CD14-positive monocyte (primary cell): ENCODE results near the gene TRPV2. TPM values are rescaled to one million over a fixed set of nuclear protein-coding genes. Genes with fewer than 3 reads are reported as not detected.

Experiments
- DNase-seq, 3 donors: peaks; one replicate each; pipeline ENCODE4 v3.0.0-alpha.2; 2011 to 2022
- H2AFZ ChIP-seq: 2 replicates; pipeline ENCODE4 v1.6.0; 2012; ENCODE audit warnings: mild to moderate bottlenecking, low read depth, low read length, inconsistent platforms; ENCODE audit not compliant: insufficient read depth, poor library complexity, severe bottlenecking
- H3K27ac ChIP-seq, 2 donors: 1 replicate in 1 of 2; 2 replicates in 1 of 2; pipeline ENCODE4 v1.5.1; 2012 to 2013; ENCODE audit warnings: low read length in 2 of 2, control low read depth in 1 of 2, inconsistent platforms in 1 of 2, low read depth in 1 of 2, mild to moderate bottlenecking in 1 of 2
- H3K27me3 ChIP-seq, 2 donors: one replicate each; pipeline versions ENCODE4 v1.6.0 to v1.6.1; 2011 to 2013; ENCODE audit warnings: low read length in 2 of 2; ENCODE audit not compliant: control insufficient read depth in 2 of 2, insufficient read depth in 2 of 2
- H3K36me3 ChIP-seq, 2 donors: replicated peaks in 1 of 2; 1 replicate in 1 of 2; 2 replicates in 1 of 2; pipeline versions ENCODE4 v1.5.1 to v1.6.1; 2012 to 2013; ENCODE audit warnings: low read length in 2 of 2, control low read depth in 1 of 2, inconsistent platforms in 1 of 2, mild to moderate bottlenecking in 1 of 2; ENCODE audit not compliant: insufficient read depth in 2 of 2, control insufficient read depth in 1 of 2
- H3K4me1 ChIP-seq, 2 donors: 1 replicate in 1 of 2; 2 replicates in 1 of 2; pipeline versions ENCODE4 v1.5.1 to v1.6.1; 2012 to 2013; ENCODE audit warnings: low read length in 2 of 2, control low read depth in 1 of 2, inconsistent platforms in 1 of 2, mild to moderate bottlenecking in 1 of 2, moderate library complexity in 1 of 2; ENCODE audit not compliant: insufficient read depth in 2 of 2, control insufficient read depth in 1 of 2
- H3K4me2 ChIP-seq: replicated peaks from 2 replicates; pipeline ENCODE3; 2012; ENCODE audit warnings: low read length, moderate library complexity, mild to moderate bottlenecking; ENCODE audit not compliant: poor library complexity, severe bottlenecking; ENCODE audit errors: extremely low read depth
- H3K4me3 ChIP-seq, 3 experiments: fragments of 200-600 bp in 1 of 3; sonication (generic) in 1 of 3; replicated peaks in 1 of 3; 1 replicate in 2 of 3; 2 replicates in 1 of 3; pipeline ENCODE4 v1.5.1; 2011 to 2013; ENCODE audit warnings: low read length in 3 of 3, mild to moderate bottlenecking in 3 of 3, control low read depth in 2 of 3, low read depth in 2 of 3, inconsistent platforms in 1 of 3, moderate library complexity in 1 of 3
- H3K79me2 ChIP-seq: 2 replicates; pipeline ENCODE4 v1.6.0; 2012; ENCODE audit warnings: mild to moderate bottlenecking, control low read depth, inconsistent platforms, low read length, moderate library complexity; ENCODE audit not compliant: insufficient read depth
- H3K9ac ChIP-seq: 2 replicates; pipeline ENCODE4 v1.6.0; 2017; ENCODE audit warnings: low read length, mild to moderate bottlenecking; ENCODE audit not compliant: insufficient read depth, poor library complexity, severe bottlenecking
- H3K9me3 ChIP-seq, 2 donors: replicated peaks in 1 of 2; 1 replicate in 1 of 2; 2 replicates in 1 of 2; pipeline versions ENCODE4 v1.5.1 to v1.6.1; 2012 to 2013; ENCODE audit warnings: low read length in 2 of 2, control low read depth in 1 of 2; ENCODE audit not compliant: control insufficient read depth in 1 of 2, insufficient read depth in 1 of 2
- H4K20me1 ChIP-seq: 2 replicates; pipeline ENCODE4 v1.6.0; 2012; ENCODE audit warnings: mild to moderate bottlenecking, low read length, control low read depth, moderate library complexity; ENCODE audit not compliant: insufficient read depth
- H3K27ac Mint-ChIP-seq, 7 donors: one replicate each; pipeline ENCODE4 v1.8.0; 2020; ENCODE audit warnings: mild to moderate bottlenecking in 7 of 7, mixed read lengths in 7 of 7, moderate library complexity in 6 of 7, inconsistent platforms in 2 of 7
- H3K27me3 Mint-ChIP-seq, 3 donors: one replicate each; pipeline ENCODE4 v1.8.0; 2021 to 2022; ENCODE audit warnings: low read depth in 3 of 3, mild to moderate bottlenecking in 3 of 3, mixed read lengths in 3 of 3, moderate library complexity in 3 of 3, inconsistent platforms in 1 of 3
- H3K36me3 Mint-ChIP-seq, 2 donors: one replicate each; pipeline ENCODE4 v1.8.0; 2020; ENCODE audit warnings: mixed read lengths in 2 of 2, inconsistent platforms in 1 of 2, mild to moderate bottlenecking in 1 of 2
- H3K4me1 Mint-ChIP-seq: one replicate; pipeline ENCODE4 v1.8.0; 2020; ENCODE audit warnings: mild to moderate bottlenecking, mixed read lengths
- H3K4me3 Mint-ChIP-seq, 2 donors: one replicate each; pipeline ENCODE4 v1.8.0; 2020; ENCODE audit warnings: mild to moderate bottlenecking in 2 of 2, mixed read lengths in 2 of 2, moderate library complexity in 1 of 2
- H3K9me3 Mint-ChIP-seq, 7 donors: one replicate each; pipeline ENCODE4 v1.8.0; 2020 to 2022; ENCODE audit warnings: mixed read lengths in 7 of 7, mild to moderate bottlenecking in 6 of 7, moderate library complexity in 6 of 7, inconsistent platforms in 2 of 7
- WGBS: methylation state at CpG from one replicate; pipeline ENCODE4 v1.1.5; 2013; ENCODE audit warnings: missing lambda C conversion rate; ENCODE audit not compliant: insufficient coverage; 5-methylcytosine and 5-hydroxymethylcytosine counted together
- intact Hi-C, 2 donors: fragments of 100-400 bp; cut with micrococcal nuclease; formaldehyde crosslinking; loops; one replicate each; pipeline versions ENCODE4 v1.15.0 to v1.15.1; 2023
- polyA plus RNA-seq, 3 donors: library from polyadenylated mRNA; depleted of rRNA in 1 of 3; unstranded in 2 of 3; stranded (reverse) in 1 of 3; fragments of 300-500 nt in 2 of 3; fragments of >200 nt in 1 of 3; fragmentation: Illumina TruSeq in 2 of 3; gene quantifications; 1 replicate in 2 of 3; 2 replicates in 1 of 3; pipeline ENCODE4 v1.2.3, GENCODE V29; 2012 to 2021
- TF ChIP-seq, protein P1 (sequence below): fragments of 200-600 bp; IDR thresholded peaks from one replicate; pipeline ENCODE4 v1.8.0; 2022; ENCODE audit warnings: antibody characterized with exemption, mild to moderate bottlenecking

TRPV2 gene
- polyA plus RNA-seq, 3 donors: 51.4 to 66.3 (median 58.2) TPM

DNA sequence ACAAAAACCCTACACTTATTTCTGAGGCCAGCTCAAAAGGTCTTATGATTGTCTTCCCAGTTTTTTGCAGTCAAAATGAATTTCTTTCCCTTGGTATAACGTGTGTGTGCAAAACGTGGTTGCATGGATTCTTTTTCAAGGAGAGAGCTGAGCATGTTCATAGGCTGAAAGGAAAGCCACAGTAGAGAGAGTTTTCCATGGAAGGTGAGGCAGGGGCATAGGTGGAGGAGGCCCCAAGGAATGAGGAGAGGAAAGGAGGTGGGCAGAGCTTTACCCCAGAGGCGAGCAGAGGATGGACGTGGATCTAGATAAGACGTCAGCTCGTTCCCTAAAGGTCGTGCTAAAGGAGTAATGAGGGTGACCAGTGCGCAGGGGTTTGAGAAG lies 22.8 kb downstream of the TRPV2 start:
- peak overlapping the region; percentile 82 for H3K9ac ChIP-seq
- intact Hi-C loops: loop anchor here in 1 of 2 donors (2.0 kb wide), 1 partner anchor 57 kb away; the partner anchor contains the start of gene UBB
- H4K20me1 ChIP-seq: peaks cover 21% of the 10 kb centered on the region
- H3K4me1 ChIP-seq: peaks cover 40 to 48% of the 10 kb centered on the region in 2 donors
- WGBS: 17% methylated on average over 8 of the region's 8 CpGs
- Mint-ChIP-seq H3K4me1 (peaks cover 49% of the 10 kb centered on the region), H3K9me3 (peaks cover 0 to 1% (median 0%) of the 10 kb centered on the region in 7 donors), H3K36me3 (peaks cover 33% of the 10 kb centered on the region in 2 donors), H3K27me3 (no peaks in the 10 kb centered on the region), H3K27ac (peak overlapping the region; percentile 92 to 98 (median 96)), H3K4me3 (peak overlapping the region; percentile 95 to 96)
- H3K9me3 ChIP-seq: no peaks in the 10 kb centered on the region
- peaks cover 26 to 33% of the 10 kb centered on the region in 2 donors for H3K36me3 ChIP-seq
- H3K27ac ChIP-seq: peak overlapping the region; percentile 81 to 90
- H3K4me2 ChIP-seq: peak overlapping the region; percentile 90
- peak overlapping the region; percentile 79 for H2AFZ ChIP-seq
- H3K4me3 ChIP-seq: peak overlapping the region; percentile 54 to 85 (median 75)
- H3K79me2 ChIP-seq: peaks cover 44% of the 10 kb centered on the region
- DNase-seq: no peak
- TF ChIP-seq, protein P1, sequence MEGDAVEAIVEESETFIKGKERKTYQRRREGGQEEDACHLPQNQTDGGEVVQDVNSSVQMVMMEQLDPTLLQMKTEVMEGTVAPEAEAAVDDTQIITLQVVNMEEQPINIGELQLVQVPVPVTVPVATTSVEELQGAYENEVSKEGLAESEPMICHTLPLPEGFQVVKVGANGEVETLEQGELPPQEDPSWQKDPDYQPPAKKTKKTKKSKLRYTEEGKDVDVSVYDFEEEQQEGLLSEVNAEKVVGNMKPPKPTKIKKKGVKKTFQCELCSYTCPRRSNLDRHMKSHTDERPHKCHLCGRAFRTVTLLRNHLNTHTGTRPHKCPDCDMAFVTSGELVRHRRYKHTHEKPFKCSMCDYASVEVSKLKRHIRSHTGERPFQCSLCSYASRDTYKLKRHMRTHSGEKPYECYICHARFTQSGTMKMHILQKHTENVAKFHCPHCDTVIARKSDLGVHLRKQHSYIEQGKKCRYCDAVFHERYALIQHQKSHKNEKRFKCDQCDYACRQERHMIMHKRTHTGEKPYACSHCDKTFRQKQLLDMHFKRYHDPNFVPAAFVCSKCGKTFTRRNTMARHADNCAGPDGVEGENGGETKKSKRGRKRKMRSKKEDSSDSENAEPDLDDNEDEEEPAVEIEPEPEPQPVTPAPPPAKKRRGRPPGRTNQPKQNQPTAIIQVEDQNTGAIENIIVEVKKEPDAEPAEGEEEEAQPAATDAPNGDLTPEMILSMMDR: no peak
- no peaks in the 10 kb centered on the region for H3K27me3 ChIP-seq

DNA sequence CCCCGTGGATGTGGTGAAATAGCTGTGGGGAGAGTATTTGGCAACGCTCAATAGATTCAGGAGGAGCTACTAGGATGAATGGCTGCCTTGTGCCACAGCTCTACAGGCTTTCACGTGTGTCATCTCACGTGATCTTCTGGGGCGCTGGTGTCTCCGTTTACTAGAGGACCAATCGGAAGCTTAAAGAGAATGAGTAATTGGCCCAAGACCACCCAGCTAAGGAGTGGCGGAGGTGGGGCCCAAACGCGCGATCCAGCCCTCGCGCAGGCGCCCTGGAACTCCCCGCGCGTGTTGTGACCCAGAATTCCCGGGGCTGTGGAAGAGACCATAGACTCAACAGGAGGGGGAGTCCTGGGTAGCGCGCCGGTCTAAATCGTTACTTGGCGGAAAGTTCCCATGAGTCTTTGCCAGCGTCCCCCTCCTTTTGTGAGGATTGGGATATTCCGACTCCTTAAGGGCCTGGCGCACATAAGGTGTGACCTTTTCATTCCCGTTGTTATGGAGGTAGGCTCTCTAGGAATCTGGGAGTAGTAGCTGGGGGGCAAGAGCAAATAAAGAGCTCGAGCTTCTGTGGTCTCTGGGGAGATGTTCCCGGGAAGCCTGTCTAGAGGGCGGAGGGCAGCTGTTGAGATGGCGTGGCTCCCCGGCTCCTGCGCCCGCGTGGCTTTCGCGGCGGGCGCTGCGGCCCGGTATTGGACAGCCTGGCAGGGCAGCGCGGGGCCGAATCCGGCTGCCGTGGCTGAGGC lies 23.4 kb downstream of the TRPV2 start:
- DNase-seq: peak; percentile 95 to 98 (median 95)
- Histone ChIP-seq H2AFZ (peak overlapping the region; percentile 79), H3K27ac (peak overlapping the region; percentile 81 to 90), H3K9ac (peak overlapping the region; percentile 82), H3K27me3 (no peaks in the 10 kb centered on the region), H4K20me1 (peaks cover 27% of the 10 kb centered on the region), H3K9me3 (no peaks in the 10 kb centered on the region), H3K79me2 (peaks cover 49% of the 10 kb centered on the region), H3K4me3 (peak overlapping the region; percentile 54 to 85 (median 75)), H3K4me2 (peak overlapping the region; percentile 90), H3K36me3 (peaks cover 28 to 33% of the 10 kb centered on the region in 2 donors), H3K4me1 (peaks cover 40 to 48% of the 10 kb centered on the region in 2 donors)
- H3K27me3 Mint-ChIP-seq: no peaks in the 10 kb centered on the region
- intact Hi-C loops: loop anchor here in 1 of 2 donors (2.0 kb wide), 1 partner anchor 58 kb away; the partner anchor contains the start of gene UBB
- H3K4me3 Mint-ChIP-seq: peak overlapping the region; percentile 95 to 96
- H3K4me1 Mint-ChIP-seq: peaks cover 49% of the 10 kb centered on the region
- WGBS: under 1% methylated on average over 45 of the region's 46 CpGs
- peaks cover 30 to 33% of the 10 kb centered on the region in 2 donors for H3K36me3 Mint-ChIP-seq
- TF ChIP-seq, protein P1: no peak
- peaks cover 0 to 1% (median 0%) of the 10 kb centered on the region in 7 donors for H3K9me3 Mint-ChIP-seq
- H3K27ac Mint-ChIP-seq: peak overlapping the region; percentile 92 to 98 (median 96)
